Fibroblast of the conjunctiva (primary cell): ENCODE results near the gene LTC4S.
"Not testable (repeated sequence)": the region's sequence is repeated elsewhere in the genome, so short reads cannot be mapped to it uniquely, and the experiment has no call there.

ENCODE experiments used
- DNase-seq: peaks from one replicate; pipeline ENCODE4 v3.0.0-alpha.2; 2010; ENCODE audit warnings: low read depth

LTC4S gene

GRCh38 chr5:179769796-179770195 is 24.0 kb upstream of the LTC4S start:
- no peak for DNase-seq

GRCh38 chr5:179771311-179771895 is 22.4 kb upstream of the LTC4S start:
- no peak for DNase-seq

- DNase-seq: no peak
These were observed 21.4 kb upstream of the LTC4S start for GRCh38 chr5:179772351-179772750.

DNA sequence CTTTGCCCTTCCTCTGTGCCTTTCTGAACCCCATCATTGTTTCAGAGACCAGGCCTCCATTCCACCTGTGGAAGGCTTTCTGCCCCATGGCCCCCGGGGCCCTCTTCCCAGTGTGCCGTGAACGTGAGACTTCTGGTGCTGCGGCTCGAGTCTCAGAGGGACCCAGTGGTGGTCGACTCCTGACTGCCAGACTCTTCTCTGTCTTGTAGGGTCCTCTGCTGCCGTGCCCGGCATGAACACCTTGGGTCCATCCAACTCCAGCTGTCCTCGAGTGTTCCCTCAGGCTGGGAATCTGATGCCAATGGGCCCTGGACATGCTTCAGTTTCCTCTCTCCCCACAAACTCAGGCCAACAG is 20.1 kb upstream of the LTC4S start:
- no peak for DNase-seq

GRCh38 chr5:179774442-179774841 is 19.3 kb upstream of the LTC4S start:
- DNase-seq: no peak

- DNase-seq: no peak
These were observed 17.3 kb upstream of the LTC4S start for GRCh38 chr5:179776411-179776938.

DNA sequence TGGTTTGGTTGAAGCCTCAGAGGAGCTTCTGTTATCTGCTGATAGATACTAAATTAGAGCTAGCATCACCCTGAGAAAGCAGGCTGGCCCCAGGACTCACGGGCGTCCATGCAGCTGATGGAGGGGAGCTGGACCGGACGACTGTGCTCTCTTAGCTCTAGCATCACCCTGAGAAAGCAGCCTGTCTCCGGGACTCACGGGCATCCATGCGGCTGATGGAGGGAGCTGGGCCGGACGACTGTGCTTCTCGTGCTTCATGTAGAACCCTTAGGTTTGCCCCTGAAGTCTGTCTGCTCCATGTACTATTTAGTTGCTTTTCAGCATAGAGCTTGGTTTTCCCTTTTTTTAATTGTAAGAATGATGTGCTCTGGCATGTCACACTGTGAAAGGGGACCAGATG is 16.3 kb upstream of the LTC4S start:
- no peak for DNase-seq

- DNase-seq: no peak
These were observed 15.9 kb upstream of the LTC4S start for GRCh38 chr5:179777909-179778308.

- no peak for DNase-seq
These were observed 15.2 kb upstream of the LTC4S start for GRCh38 chr5:179778591-179778990.

GRCh38 chr5:179779826-179780225 is 14.0 kb upstream of the LTC4S start:
- DNase-seq: no peak

- DNase-seq: no peak
These were observed 13.4 kb upstream of the LTC4S start for GRCh38 chr5:179780362-179780761.

DNA sequence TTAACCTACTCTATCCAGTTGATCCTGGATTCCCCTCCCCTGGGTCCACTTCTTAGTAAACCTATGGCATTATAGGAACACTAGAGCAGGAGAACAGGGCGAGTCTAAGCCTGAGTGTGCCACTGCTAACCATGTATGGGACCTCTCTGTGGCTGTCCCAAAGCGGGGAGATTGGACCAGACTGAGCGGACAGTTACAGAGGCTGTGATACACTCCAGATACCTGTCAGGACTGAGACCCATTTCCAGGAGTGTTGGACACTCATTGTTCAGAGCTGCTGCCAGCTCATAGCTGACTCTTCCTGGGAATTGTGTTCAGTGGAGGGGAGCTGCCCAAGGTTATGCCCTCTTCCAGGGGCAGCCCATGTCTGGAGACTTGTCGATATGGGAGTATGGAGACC is 11.9 kb upstream of the LTC4S start:
- no peak for DNase-seq

GRCh38 chr5:179783128-179783527 is 10.7 kb upstream of the LTC4S start:
- no peak for DNase-seq

- DNase-seq: no peak
These were observed 6.9 kb upstream of the LTC4S start for GRCh38 chr5:179786861-179787260.

DNA sequence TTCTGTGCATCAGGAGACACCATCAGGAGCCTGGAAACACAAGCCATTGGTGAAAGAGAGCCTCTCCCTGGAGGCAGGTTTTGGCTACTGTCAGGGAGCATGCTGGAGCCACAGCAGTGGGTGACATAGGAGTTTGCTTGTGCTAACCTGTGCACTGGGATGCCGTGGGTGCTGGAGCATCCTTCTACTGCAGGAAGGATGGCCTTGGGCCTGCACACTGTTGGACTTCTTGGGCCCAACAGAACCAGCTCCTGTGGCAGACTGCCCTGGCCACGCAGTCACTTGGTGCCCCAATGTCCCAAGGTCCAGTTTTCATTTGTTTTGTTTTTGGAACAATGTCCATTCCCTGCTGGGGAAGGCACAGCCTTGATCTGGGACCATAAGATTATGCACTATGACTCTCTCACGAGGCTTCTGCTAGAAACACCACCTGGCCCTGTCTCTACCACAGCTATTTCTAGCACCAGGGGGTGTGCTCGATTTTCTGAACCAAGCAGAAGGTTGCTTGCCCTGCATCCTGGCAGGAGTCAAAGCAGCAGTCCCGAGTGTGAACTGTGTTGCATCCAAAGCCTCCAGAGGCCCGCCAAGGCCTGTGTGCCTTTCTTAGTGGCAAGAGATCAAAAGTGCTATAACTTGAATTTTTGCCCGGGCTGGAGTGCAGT is 5.5 kb upstream of the LTC4S start:
- DNase-seq: no peak

DNA sequence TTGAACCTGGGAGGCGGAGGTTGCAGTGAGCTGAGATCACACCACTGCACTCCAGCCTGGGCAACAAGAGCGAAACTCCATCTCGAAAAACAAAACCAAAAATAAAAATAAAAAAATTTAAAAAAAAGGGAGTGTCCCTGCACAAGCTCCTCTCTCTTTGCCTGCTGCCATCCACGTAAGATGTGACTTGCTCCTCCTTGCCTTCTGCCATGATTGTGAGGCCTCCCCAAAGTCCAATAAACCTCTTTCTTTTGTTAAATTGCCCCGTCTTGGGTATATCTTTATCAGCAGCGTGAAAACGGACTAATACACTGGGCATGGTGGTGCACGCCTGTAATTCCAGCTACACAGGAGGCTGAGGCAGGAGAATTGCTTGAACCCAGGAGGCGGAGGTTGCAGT is 4.5 kb upstream of the LTC4S start:
- DNase-seq: not testable (repeated sequence)

- no peak for DNase-seq
These were observed 1.7 kb upstream of the LTC4S start for GRCh38 chr5:179791881-179792611.

DNA sequence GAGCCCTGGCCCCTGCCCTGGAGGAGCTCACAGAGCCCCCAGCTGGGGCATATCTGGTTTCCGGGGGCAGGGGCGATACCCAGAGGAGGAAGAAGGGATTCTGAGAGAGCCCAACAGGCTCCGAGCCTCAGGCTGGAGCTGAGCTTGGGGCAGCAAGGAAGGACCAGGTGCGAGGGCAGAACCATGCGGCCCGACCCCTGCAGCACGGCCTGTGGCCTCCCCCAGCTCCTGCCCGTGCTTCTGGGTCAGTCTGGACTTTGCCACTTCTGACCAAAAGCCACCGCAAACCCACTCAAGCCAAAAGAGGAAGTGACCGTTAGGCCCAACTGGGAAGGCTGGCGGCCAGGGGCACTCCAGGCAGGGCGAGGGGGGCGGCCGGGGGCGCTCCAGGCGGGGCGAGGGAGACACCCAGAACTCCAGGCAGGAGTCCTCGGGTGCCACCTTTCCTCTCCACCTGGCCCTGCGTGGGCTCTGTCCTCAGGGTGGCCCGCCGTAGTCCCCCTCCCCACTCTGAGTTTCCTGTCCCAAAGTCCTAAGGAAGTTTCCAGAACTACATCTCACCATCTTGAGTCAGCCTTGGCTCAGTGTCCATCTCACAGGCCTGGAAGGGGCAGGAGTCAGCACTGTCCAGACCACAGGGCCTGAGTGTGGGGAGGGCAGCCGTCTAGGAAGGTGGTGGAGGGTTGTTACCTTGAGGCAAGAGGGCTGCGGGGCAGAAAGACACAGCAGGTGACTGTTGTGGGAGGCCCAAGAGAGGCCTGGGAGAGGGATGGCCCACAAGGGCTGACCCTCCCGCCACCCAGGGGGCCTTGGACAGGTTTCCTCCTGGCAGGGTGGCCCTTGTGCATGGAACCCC is 946 bp upstream of the LTC4S start:
- no peak for DNase-seq

DNA sequence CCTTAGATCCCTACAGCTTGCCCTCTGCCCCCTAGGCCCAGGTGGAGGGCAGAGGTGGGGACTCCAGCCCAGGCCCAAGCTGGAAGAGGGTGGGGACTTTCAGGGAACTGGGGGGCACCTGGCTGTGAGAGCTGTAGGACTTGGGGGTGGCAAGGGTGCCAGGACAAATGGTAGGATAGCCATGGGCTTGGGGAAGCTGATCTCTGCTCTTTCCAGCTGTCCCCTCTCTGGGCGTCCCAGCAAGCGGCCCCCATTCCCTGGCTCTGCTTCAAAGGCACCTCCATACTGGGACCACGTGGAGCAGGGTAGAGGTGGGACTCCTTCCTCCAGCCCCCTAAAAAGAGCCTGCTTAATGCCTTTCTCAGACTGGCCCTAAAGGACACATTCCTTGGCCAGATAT is 385 bp downstream of the LTC4S start:
- DNase-seq: no peak

DNA sequence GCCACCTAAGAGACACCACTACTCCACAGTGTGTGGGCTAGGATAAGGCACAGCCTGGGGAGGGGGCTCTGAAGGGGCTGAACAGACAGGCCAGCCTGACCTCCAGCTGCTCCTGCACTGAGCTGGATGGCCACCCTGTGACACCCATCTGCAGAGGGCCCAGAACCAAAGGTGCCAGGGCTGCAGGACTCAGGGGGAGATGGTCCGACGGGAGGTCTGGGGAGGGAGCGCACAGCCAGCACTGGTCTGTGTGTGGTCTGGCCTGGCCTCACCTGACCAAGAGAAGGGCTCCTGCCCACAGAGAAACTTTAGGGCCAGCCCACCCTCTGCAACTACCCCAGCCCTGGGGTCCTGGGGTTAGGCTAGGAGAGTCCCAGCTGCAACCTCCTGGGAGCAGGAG is 789 bp downstream of the LTC4S start:
- no peak for DNase-seq

DNA sequence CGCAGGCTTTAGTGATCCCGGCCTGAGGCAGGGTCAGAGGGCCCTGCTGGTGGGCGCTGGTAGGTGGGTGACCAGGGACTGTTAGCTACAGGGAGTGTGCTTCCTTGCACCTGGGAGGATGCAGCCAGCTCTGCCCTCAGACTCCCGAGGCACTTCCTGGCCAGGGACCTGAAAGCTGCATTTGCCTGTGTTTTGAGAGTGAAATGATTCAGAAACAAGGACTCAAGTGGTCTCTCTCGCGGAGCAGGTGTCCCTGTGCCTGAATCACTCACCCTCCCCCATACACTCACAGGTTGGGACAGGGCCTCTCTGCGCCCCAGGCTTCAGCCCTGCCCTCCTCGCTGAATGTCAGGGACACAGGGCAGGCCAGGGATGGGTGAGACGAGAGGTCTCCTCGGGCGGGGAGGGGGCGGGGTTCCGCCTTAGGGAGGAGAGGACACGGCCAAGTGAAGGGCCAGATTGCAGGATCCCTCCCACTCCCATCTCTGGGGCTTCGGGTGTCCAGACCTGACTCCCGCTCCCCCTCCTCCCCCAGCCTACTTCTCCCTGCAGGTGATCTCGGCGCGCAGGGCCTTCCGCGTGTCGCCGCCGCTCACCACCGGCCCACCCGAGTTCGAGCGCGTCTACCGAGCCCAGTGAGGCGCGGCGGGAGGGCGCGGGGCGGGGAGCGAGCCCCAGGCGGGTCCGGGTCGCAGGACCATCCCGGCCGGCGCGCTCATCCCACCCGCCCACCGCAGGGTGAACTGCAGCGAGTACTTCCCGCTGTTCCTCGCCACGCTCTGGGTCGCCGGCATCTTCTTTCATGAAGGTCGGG is 1.5 kb downstream of the LTC4S start:
- DNase-seq: no peak
